Measurements from ENCODE around the gene DST. TPM values are rescaled to one million over a fixed set of nuclear protein-coding genes. Genes with fewer than 3 reads are reported as not detected.

DST gene
- total RNA-seq, 2 donors from 2014 or later, result 15.4 to 36.6 TPM

GRCh38 chr6:56624046-56624727 is 18.5 kb downstream of the DST start:
- Mint-ChIP-seq H3K27ac (no peak overlapping the region), H3K4me3 (no peak overlapping the region), H3K36me3 (ENCODE audit: low read depth) (no peaks in the 10 kb centered on the region), H3K4me1 (no peaks in the 10 kb centered on the region), H3K9me3 (no peaks in the 10 kb centered on the region), H3K27me3 (peaks cover 3% of the 10 kb centered on the region)
- ATAC-seq (replicated peaks), result no peak

- H3K27me3 Mint-ChIP-seq, result no peaks in the 10 kb centered on the region
- H3K27ac Mint-ChIP-seq, result no peak overlapping the region
Observed at GRCh38 chr6:56620229-56620868, 22.3 kb downstream of the DST start.

GRCh38 chr6:56618050-56618449 is 24.6 kb downstream of the DST start:
- H3K4me3 Mint-ChIP-seq, result no peak overlapping the region
- ATAC-seq (replicated peaks), result no peak
- H3K27ac Mint-ChIP-seq, result no peak overlapping the region
- no peaks in the 10 kb centered on the region for H3K27me3 Mint-ChIP-seq
- H3K4me1 Mint-ChIP-seq, result no peaks in the 10 kb centered on the region
- no peaks in the 10 kb centered on the region for H3K9me3 Mint-ChIP-seq
- no peaks in the 10 kb centered on the region for H3K36me3 Mint-ChIP-seq (ENCODE audit: low read depth)

More at GRCh38 chr6:56620229-56620868, 22.3 kb downstream of the DST start:
- no peak overlapping the region for H3K4me3 Mint-ChIP-seq
- ATAC-seq (replicated peaks), result no peak
- no peaks in the 10 kb centered on the region for H3K4me1 Mint-ChIP-seq
- H3K36me3 Mint-ChIP-seq (ENCODE audit: low read depth), result no peaks in the 10 kb centered on the region
- H3K9me3 Mint-ChIP-seq, result no peaks in the 10 kb centered on the region

GRCh38 chr6:56616967-56617366 is 25.7 kb downstream of the DST start:
- H3K9me3 Mint-ChIP-seq, result no peaks in the 10 kb centered on the region
- no peak for ATAC-seq (replicated peaks)

GRCh38 chr6:56613247-56613851 is 29.3 kb downstream of the DST start:
- no peak for ATAC-seq (replicated peaks)
- H3K36me3 Mint-ChIP-seq (ENCODE audit: low read depth), result no peaks in the 10 kb centered on the region
- no peak overlapping the region for H3K4me3 Mint-ChIP-seq
- H3K4me1 Mint-ChIP-seq, result no peaks in the 10 kb centered on the region
- no peak overlapping the region for H3K27ac Mint-ChIP-seq
- no peaks in the 10 kb centered on the region for H3K27me3 Mint-ChIP-seq
- H3K9me3 Mint-ChIP-seq, result no peaks in the 10 kb centered on the region

More at GRCh38 chr6:56616967-56617366, 25.7 kb downstream of the DST start:
- no peak overlapping the region for H3K27ac Mint-ChIP-seq
- no peak overlapping the region for H3K4me3 Mint-ChIP-seq
- no peaks in the 10 kb centered on the region for H3K4me1 Mint-ChIP-seq
- no peaks in the 10 kb centered on the region for H3K36me3 Mint-ChIP-seq (ENCODE audit: low read depth)
- no peaks in the 10 kb centered on the region for H3K27me3 Mint-ChIP-seq

- no peak for ATAC-seq (replicated peaks)
- Mint-ChIP-seq H3K27ac (no peak overlapping the region), H3K4me3 (no peak overlapping the region), H3K27me3 (peaks cover 7% of the 10 kb centered on the region), H3K4me1 (peaks cover 6% of the 10 kb centered on the region), H3K9me3 (no peaks in the 10 kb centered on the region), H3K36me3 (ENCODE audit: low read depth) (no peaks in the 10 kb centered on the region)
Observed at GRCh38 chr6:56608332-56608731, 34.4 kb downstream of the DST start.

GRCh38 chr6:56607111-56607752 is 35.5 kb downstream of the DST start:
- Mint-ChIP-seq H3K4me3 (no peak overlapping the region), H3K27ac (no peak overlapping the region), H3K9me3 (no peaks in the 10 kb centered on the region), H3K4me1 (peaks cover 6% of the 10 kb centered on the region), H3K36me3 (ENCODE audit: low read depth) (no peaks in the 10 kb centered on the region), H3K27me3 (peaks cover 7% of the 10 kb centered on the region)
- peak; percentile 48 for ATAC-seq (replicated peaks)

- ATAC-seq (replicated peaks), result peak; percentile 23
- peaks cover 7% of the 10 kb centered on the region for H3K27me3 Mint-ChIP-seq
- H3K27ac Mint-ChIP-seq, result peak overlapping the region; percentile 32
- H3K4me3 Mint-ChIP-seq, result no peak overlapping the region
- H3K36me3 Mint-ChIP-seq (ENCODE audit: low read depth), result no peaks in the 10 kb centered on the region
- peaks cover 6% of the 10 kb centered on the region for H3K4me1 Mint-ChIP-seq
- no peaks in the 10 kb centered on the region for H3K9me3 Mint-ChIP-seq
Observed at GRCh38 chr6:56605435-56605834, 37.3 kb downstream of the DST start.

- Mint-ChIP-seq H3K27me3 (peaks cover 7% of the 10 kb centered on the region), H3K36me3 (ENCODE audit: low read depth) (no peaks in the 10 kb centered on the region), H3K4me1 (peaks cover 6% of the 10 kb centered on the region), H3K4me3 (no peak overlapping the region), H3K27ac (no peak overlapping the region), H3K9me3 (no peaks in the 10 kb centered on the region)
- ATAC-seq (replicated peaks), result peak; percentile 67
Observed at GRCh38 chr6:56604186-56604585, 38.5 kb downstream of the DST start.

- Mint-ChIP-seq H3K27me3 (peaks cover 7% of the 10 kb centered on the region), H3K4me3 (no peak overlapping the region), H3K9me3 (no peaks in the 10 kb centered on the region), H3K4me1 (peaks cover 6% of the 10 kb centered on the region), H3K27ac (no peak overlapping the region), H3K36me3 (ENCODE audit: low read depth) (no peaks in the 10 kb centered on the region)
- no peak for ATAC-seq (replicated peaks)
Observed at GRCh38 chr6:56601390-56601789, 41.3 kb downstream of the DST start.

GRCh38 chr6:56595490-56596122 is 47.1 kb downstream of the DST start:
- no peaks in the 10 kb centered on the region for H3K27me3 Mint-ChIP-seq
- ATAC-seq (replicated peaks), result peak; percentile 59
- no peaks in the 10 kb centered on the region for H3K36me3 Mint-ChIP-seq (ENCODE audit: low read depth)
- H3K27ac Mint-ChIP-seq, result peak overlapping the region; percentile 56
- peaks cover 20% of the 10 kb centered on the region for H3K4me1 Mint-ChIP-seq
- H3K9me3 Mint-ChIP-seq, result no peaks in the 10 kb centered on the region
- peak overlapping the region; percentile 46 for H3K4me3 Mint-ChIP-seq

- H3K9me3 Mint-ChIP-seq, result no peaks in the 10 kb centered on the region
- ATAC-seq (replicated peaks), result no peak
- H3K4me1 Mint-ChIP-seq, result peaks cover 20% of the 10 kb centered on the region
- peak overlapping the region; percentile 56 for H3K27ac Mint-ChIP-seq
- H3K4me3 Mint-ChIP-seq, result peak overlapping the region; percentile 52
- H3K27me3 Mint-ChIP-seq, result no peaks in the 10 kb centered on the region
- no peaks in the 10 kb centered on the region for H3K36me3 Mint-ChIP-seq (ENCODE audit: low read depth)
Observed at GRCh38 chr6:56594699-56595098, 48.0 kb downstream of the DST start.

- ATAC-seq (replicated peaks), result peak; percentile 94
- Mint-ChIP-seq H3K36me3 (ENCODE audit: low read depth) (no peaks in the 10 kb centered on the region), H3K4me1 (peaks cover 20% of the 10 kb centered on the region), H3K27me3 (no peaks in the 10 kb centered on the region), H3K27ac (peak overlapping the region; percentile 44), H3K4me3 (peak overlapping the region; percentile 52), H3K9me3 (no peaks in the 10 kb centered on the region)
Observed at GRCh38 chr6:56593801-56594318, 48.8 kb downstream of the DST start.

GRCh38 chr6:56582236-56582635 is 60.5 kb downstream of the DST start:
- Mint-ChIP-seq H3K4me3 (no peak overlapping the region), H3K9me3 (no peaks in the 10 kb centered on the region), H3K27ac (no peak overlapping the region), H3K36me3 (ENCODE audit: low read depth) (no peaks in the 10 kb centered on the region), H3K27me3 (no peaks in the 10 kb centered on the region), H3K4me1 (no peaks in the 10 kb centered on the region)
- ATAC-seq (replicated peaks), result no peak
